D721Med (cell line): Measurements from ENCODE around the gene ANO10.

Experiments used
- DNase-seq: peaks from one replicate; pipeline ENCODE4 v3.0.0; 2011; ENCODE audit warnings: low spot score; ENCODE audit not compliant: insufficient read length
- FAIRE-seq: peaks from 2 replicates; lab custom pipeline; 2011; peaks lifted over from hg19 to GRCh38; lab: Jason Lieb, UNC
- TF ChIP-seq, protein P1 (sequence below): IDR thresholded peaks from 2 replicates; pipeline ENCODE4 v1.5.1; 2012; ENCODE audit warnings: mild to moderate bottlenecking, control low read depth; ENCODE audit not compliant: insufficient read depth; ENCODE audit errors: missing control alignments

ANO10 gene

DNA sequence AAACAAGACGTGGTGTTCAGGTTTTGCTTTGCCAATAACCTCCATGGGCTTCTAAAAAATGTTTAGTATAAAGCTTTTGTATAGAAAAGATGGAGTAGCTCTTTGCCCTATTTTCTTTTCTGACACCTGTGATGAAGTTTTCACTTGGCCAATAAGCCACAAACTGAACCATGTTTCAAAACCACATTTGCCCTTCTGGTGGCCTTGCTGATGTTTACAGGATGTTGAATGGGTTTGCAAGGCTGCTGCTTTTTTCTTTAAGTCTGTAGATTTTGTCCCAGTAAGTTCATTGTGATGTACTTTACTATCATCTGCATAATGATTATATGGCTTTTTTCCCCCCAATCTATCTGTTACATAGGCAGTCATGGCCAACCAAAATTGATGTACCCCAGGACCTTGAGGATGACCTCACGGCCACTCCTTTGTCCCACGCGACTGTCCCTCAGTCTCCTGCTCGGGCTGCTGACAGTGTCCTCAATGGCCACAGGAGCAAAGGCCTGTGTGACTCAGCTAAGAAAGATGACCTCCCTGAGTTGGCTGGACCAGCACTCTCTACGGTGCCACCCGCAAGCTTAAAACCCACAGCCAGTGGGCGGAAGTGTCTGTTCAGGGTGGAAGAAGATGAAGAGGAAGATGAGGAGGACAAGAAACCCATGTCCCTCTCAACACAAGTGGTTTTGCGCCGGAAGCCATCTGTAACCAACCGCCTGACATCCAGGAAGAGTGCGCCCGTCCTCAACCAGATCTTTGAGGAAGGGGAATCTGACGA lies 274.6 kb downstream of the ANO10 start:
- FAIRE-seq (no peak), DNase-seq (no peak)

DNA sequence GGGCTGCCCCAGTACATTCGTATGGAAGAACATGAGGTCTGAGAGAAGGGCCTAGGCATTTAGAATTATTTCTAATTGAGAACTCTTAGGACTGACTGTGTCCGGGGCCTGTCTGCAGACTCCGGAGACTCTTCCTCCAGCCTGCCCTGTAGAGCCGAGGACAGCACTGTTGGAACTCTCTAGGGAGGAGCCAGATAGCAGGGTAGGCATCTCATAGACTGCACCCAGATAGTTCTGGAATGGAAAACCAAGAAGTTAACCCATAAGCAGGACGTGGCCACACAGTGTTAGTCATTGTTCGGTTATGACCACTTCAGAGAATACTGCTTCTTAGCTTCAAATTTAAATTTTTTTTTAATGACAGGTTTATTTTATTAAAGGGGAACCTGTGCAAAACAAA lies 275.9 kb downstream of the ANO10 start:
- DNase-seq, result no peak
- TF ChIP-seq, protein P1, sequence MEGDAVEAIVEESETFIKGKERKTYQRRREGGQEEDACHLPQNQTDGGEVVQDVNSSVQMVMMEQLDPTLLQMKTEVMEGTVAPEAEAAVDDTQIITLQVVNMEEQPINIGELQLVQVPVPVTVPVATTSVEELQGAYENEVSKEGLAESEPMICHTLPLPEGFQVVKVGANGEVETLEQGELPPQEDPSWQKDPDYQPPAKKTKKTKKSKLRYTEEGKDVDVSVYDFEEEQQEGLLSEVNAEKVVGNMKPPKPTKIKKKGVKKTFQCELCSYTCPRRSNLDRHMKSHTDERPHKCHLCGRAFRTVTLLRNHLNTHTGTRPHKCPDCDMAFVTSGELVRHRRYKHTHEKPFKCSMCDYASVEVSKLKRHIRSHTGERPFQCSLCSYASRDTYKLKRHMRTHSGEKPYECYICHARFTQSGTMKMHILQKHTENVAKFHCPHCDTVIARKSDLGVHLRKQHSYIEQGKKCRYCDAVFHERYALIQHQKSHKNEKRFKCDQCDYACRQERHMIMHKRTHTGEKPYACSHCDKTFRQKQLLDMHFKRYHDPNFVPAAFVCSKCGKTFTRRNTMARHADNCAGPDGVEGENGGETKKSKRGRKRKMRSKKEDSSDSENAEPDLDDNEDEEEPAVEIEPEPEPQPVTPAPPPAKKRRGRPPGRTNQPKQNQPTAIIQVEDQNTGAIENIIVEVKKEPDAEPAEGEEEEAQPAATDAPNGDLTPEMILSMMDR, result no peak
- no peak for FAIRE-seq

More for the DNA sequence above, 274.6 kb downstream of the ANO10 start:
- TF ChIP-seq, protein P1, result no peak

- DNase-seq (no peak), FAIRE-seq (no peak)
- TF ChIP-seq, protein P1, result no peak
Measured at GRCh38 chr3:43345246-43345645, 276.6 kb downstream of the ANO10 start.

GRCh38 chr3:43344520-43344919 lies 277.3 kb downstream of the ANO10 start:
- TF ChIP-seq, protein P1, result no peak
- no peak for DNase-seq
- FAIRE-seq, result no peak

- no peak for FAIRE-seq
- TF ChIP-seq, protein P1, result no peak
- no peak for DNase-seq
Measured at GRCh38 chr3:43343815-43344214, 278.0 kb downstream of the ANO10 start.

- no peak for FAIRE-seq
Measured at GRCh38 chr3:43343185-43343584, 278.6 kb downstream of the ANO10 start.

More at GRCh38 chr3:43343185-43343584, 278.6 kb downstream of the ANO10 start:
- no peak for DNase-seq
- TF ChIP-seq, protein P1, result no peak
